CD4-positive, CD25-positive, alpha-beta regulatory T cell (primary cell): ENCODE results near the gene PLEKHG4B. TPM values are rescaled to one million over a fixed set of nuclear protein-coding genes. Genes with fewer than 3 reads are reported as not detected.

Experiments used
- ATAC-seq, 2 donors: fragments of 150-1000 bp; cut with Tn5 transposase; one replicate each; pipeline ENCODE4 v1.10.0; 2021; ENCODE audit warnings: low read depth in 2 of 2, moderate number of reproducible peaks in 2 of 2, moderate library complexity in 1 of 2
- DNase-seq, 3 donors: peaks; one replicate each; pipeline versions ENCODE4 v3.0.0 to v3.0.0-alpha.2; 2012 to 2022; ENCODE audit warnings: mixed read lengths in 1 of 3
- H3K27ac ChIP-seq: one replicate; pipeline ENCODE4 v1.7.0; 2013; ENCODE audit warnings: mild to moderate bottlenecking, low read length; ENCODE audit not compliant: insufficient read depth, poor library complexity, severe bottlenecking
- H3K27me3 ChIP-seq: one replicate; pipeline ENCODE4 v1.7.0; 2013; ENCODE audit warnings: low read length; ENCODE audit not compliant: control insufficient read depth, insufficient read depth
- H3K36me3 ChIP-seq: one replicate; pipeline ENCODE4 v1.7.0; 2013; ENCODE audit warnings: mild to moderate bottlenecking, low read length, moderate library complexity; ENCODE audit not compliant: control insufficient read depth, insufficient read depth
- H3K4me1 ChIP-seq: 2 replicates; pipeline ENCODE4 v1.7.0; 2013; ENCODE audit warnings: mild to moderate bottlenecking, low read length; ENCODE audit not compliant: insufficient read depth, control insufficient read depth, poor library complexity, severe bottlenecking
- H3K4me3 ChIP-seq: one replicate; pipeline ENCODE4 v1.7.0; 2013; ENCODE audit warnings: low read depth, mild to moderate bottlenecking, low read length, moderate library complexity
- H3K9me3 ChIP-seq, 2 experiments: 1 replicate in 1 of 2; 2 replicates in 1 of 2; pipeline ENCODE4 v1.7.0; 2013; ENCODE audit warnings: low read length in 2 of 2, mild to moderate bottlenecking in 1 of 2, moderate library complexity in 1 of 2; ENCODE audit not compliant: control insufficient read depth in 2 of 2
- H3K27ac Mint-ChIP-seq, 3 donors: one replicate each; pipeline ENCODE4 v1.8.0; 2020 to 2022; ENCODE audit warnings: mild to moderate bottlenecking in 3 of 3, mixed read lengths in 3 of 3, moderate library complexity in 2 of 3
- H3K27me3 Mint-ChIP-seq: one replicate; pipeline ENCODE4 v1.8.0; 2022; ENCODE audit warnings: mild to moderate bottlenecking, mixed read lengths
- H3K36me3 Mint-ChIP-seq: one replicate; pipeline ENCODE4 v1.8.0; 2020; ENCODE audit warnings: mixed read lengths
- H3K4me1 Mint-ChIP-seq, 4 donors: one replicate each; pipeline ENCODE4 v1.8.0; 2020 to 2022; ENCODE audit warnings: mixed read lengths in 4 of 4, mild to moderate bottlenecking in 1 of 4
- H3K4me3 Mint-ChIP-seq, 4 donors: one replicate each; pipeline ENCODE4 v1.8.0; 2020 to 2022; ENCODE audit warnings: mild to moderate bottlenecking in 4 of 4, mixed read lengths in 4 of 4, moderate library complexity in 3 of 4
- H3K9me3 Mint-ChIP-seq, 7 donors: one replicate each; pipeline ENCODE4 v1.8.0; 2020 to 2022; ENCODE audit warnings: mixed read lengths in 7 of 7, mild to moderate bottlenecking in 3 of 7, moderate library complexity in 2 of 7
- polyA plus RNA-seq, 4 donors: library from polyadenylated mRNA; unstranded; fragments of 300-500 nt; fragmentation: Illumina TruSeq; gene quantifications; one replicate each; pipeline ENCODE4 v1.2.3, GENCODE V29; 2021
- total RNA-seq: library from RNA; stranded (reverse); gene quantifications from one replicate; pipeline ENCODE4 v1.2.3, GENCODE V29; 2022

PLEKHG4B gene
- total and polyA plus RNA-seq, 5 donors from 2014 or later = not detected

DNA sequence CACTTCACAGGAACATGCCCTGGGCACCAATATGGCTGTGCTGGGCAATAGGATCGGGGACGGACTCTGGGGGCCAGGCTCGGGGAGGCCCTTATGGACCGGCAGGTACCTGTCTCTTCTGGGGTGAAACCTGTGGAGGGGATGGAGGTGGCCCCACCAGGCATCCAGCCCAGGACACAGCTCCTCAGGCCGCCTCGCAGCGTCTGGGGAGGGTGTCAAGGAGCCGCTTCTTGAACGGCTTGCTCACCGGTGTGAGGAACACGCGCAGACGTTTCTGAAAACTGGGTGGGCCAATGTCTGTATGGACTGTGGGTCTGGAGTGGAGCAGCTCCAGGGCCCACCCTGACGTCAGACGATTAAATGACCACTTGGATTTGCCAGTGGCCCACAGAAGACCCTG lies 45.8 kb downstream of the PLEKHG4B start:
- ATAC-seq = no peak
- Mint-ChIP-seq H3K27me3 (peaks cover 13% of the 10 kb centered on the region), H3K4me3 (no peak overlapping the region), H3K9me3 (peaks cover 0 to 3% (median 0%) of the 10 kb centered on the region in 7 donors), H3K4me1 (no peaks in the 10 kb centered on the region), H3K36me3 (no peaks in the 10 kb centered on the region), H3K27ac (no peak overlapping the region)
- no peaks in the 10 kb centered on the region for H3K4me1 ChIP-seq
- DNase-seq = no peak
- H3K9me3 ChIP-seq = no peaks in the 10 kb centered on the region
- H3K27ac ChIP-seq = no peak overlapping the region
- H3K4me3 ChIP-seq = no peak overlapping the region
- no peaks in the 10 kb centered on the region for H3K27me3 ChIP-seq
- H3K36me3 ChIP-seq = no peaks in the 10 kb centered on the region

DNA sequence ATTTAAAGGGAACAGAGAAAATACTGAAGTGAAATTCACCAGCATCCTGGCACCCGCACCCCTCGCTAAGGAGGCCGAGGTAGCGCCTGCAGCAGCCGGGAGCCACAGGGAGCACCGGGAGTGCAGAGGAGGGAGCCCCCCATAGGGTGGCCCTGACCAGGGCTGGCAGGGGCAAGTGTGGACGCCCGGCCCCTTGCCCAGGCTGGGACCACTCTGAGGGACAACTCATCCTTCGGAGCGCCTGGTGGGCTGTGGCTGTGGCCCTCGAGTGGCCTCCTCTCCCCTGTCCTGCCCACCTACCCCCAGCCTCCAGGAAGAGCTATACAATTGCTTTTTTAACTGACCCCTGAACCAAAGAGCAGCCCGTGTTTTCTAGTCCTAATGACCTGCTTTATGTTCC lies 47.0 kb downstream of the PLEKHG4B start:
- Histone ChIP-seq H3K27me3 (no peaks in the 10 kb centered on the region), H3K9me3 (no peaks in the 10 kb centered on the region), H3K4me1 (no peaks in the 10 kb centered on the region), H3K36me3 (no peaks in the 10 kb centered on the region), H3K27ac (no peak overlapping the region), H3K4me3 (no peak overlapping the region)
- no peak for DNase-seq
- no peak for ATAC-seq
- H3K4me3 Mint-ChIP-seq = no peak overlapping the region
- no peak overlapping the region for H3K27ac Mint-ChIP-seq
- H3K27me3 Mint-ChIP-seq = peaks cover 10% of the 10 kb centered on the region
- peaks cover 0 to 1% (median 0%) of the 10 kb centered on the region in 7 donors for H3K9me3 Mint-ChIP-seq
- no peaks in the 10 kb centered on the region for H3K4me1 Mint-ChIP-seq
- H3K36me3 Mint-ChIP-seq = no peaks in the 10 kb centered on the region

DNA sequence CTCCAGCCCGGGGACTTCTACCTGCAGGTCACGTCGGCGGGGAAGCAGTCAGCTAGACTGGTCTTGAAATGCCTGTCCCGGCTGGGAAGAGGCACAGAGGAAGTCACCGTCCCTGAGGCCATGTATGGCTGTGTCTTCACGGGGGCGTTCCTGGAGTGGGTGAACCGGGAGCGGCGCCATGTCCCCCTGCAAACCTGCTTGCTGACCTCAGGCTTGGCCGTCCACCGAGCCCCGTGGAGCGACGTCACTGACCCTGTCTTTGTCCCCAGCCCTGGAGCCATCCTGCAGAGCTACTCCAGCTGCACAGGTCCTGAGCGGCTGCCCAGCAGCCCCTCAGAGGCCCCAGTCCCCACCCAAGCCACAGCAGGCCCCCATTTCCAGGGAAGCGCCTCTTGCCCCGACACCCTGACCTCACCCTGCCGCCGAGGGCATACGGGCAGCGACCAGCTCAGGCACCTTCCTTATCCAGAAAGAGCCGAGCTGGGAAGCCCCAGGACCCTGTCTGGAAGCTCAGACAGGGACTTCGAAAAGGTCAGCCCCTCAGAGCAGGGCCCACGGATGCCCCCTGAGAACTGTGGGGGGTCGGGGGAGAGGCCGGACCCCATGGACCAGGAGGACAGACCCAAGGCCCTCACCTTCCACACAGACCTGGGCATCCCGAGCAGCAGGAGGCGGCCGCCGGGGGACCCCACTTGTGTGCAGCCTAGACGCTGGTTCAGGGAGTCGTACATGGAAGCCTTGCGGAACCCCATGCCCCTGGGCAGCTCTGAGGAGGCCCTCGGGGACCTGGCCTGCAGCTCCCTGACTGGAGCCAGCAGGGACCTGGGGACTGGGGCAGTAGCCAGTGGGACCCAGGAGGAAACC lies 47.8 kb downstream of the PLEKHG4B start:
- no peaks in the 10 kb centered on the region for H3K4me1 ChIP-seq
- H3K4me1 Mint-ChIP-seq = no peaks in the 10 kb centered on the region
- H3K4me3 ChIP-seq = no peak overlapping the region
- no peaks in the 10 kb centered on the region for H3K9me3 ChIP-seq
- no peak overlapping the region for H3K27ac ChIP-seq
- no peaks in the 10 kb centered on the region for H3K36me3 ChIP-seq
- H3K27me3 ChIP-seq = no peaks in the 10 kb centered on the region
- H3K27me3 Mint-ChIP-seq = peaks cover 11% of the 10 kb centered on the region
- ATAC-seq (no peak), DNase-seq (no peak)
- no peak overlapping the region for H3K4me3 Mint-ChIP-seq
- H3K9me3 Mint-ChIP-seq = peaks cover 0 to 1% (median 0%) of the 10 kb centered on the region in 7 donors
- no peak overlapping the region for H3K27ac Mint-ChIP-seq
- no peaks in the 10 kb centered on the region for H3K36me3 Mint-ChIP-seq

GRCh38 chr5:140443-140829 lies 48.5 kb downstream of the PLEKHG4B start:
- no peaks in the 10 kb centered on the region for H3K9me3 ChIP-seq
- H3K27me3 ChIP-seq = no peaks in the 10 kb centered on the region
- ATAC-seq (no peak), DNase-seq (no peak)
- no peak overlapping the region for H3K27ac ChIP-seq
- no peak overlapping the region for H3K4me3 Mint-ChIP-seq
- peaks cover 0 to 3% (median 0%) of the 10 kb centered on the region in 7 donors for H3K9me3 Mint-ChIP-seq
- H3K4me1 ChIP-seq = no peaks in the 10 kb centered on the region
- no peak overlapping the region for H3K27ac Mint-ChIP-seq
- H3K27me3 Mint-ChIP-seq = peaks cover 11% of the 10 kb centered on the region
- no peaks in the 10 kb centered on the region for H3K36me3 Mint-ChIP-seq
- H3K4me1 Mint-ChIP-seq = no peaks in the 10 kb centered on the region
- H3K36me3 ChIP-seq = no peaks in the 10 kb centered on the region
- H3K4me3 ChIP-seq = no peak overlapping the region

DNA sequence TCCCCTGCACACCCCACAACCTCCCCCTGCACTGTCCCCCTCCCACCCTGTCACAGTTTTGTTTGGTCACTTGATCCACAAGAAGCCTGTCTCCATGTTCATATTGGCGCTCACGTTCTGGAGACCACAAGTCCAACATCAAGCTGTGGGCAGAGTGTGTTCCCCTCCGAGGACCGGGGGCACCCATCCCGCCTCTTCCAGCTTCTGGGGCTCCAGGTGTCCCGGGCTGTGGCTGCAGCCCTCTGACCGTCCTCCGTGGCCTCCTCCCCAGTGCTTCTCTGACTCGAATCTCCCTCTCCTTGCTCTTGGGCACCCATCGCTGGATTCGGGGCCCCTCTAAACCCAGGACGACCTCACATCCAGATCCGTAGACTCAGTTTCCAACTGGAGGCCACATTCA lies 49.2 kb downstream of the PLEKHG4B start:
- Histone ChIP-seq H3K4me1 (no peaks in the 10 kb centered on the region), H3K4me3 (no peak overlapping the region), H3K27ac (no peak overlapping the region), H3K9me3 (no peaks in the 10 kb centered on the region), H3K36me3 (no peaks in the 10 kb centered on the region), H3K27me3 (no peaks in the 10 kb centered on the region)
- H3K27me3 Mint-ChIP-seq = peaks cover 11% of the 10 kb centered on the region
- H3K9me3 Mint-ChIP-seq = peaks cover 0 to 4% (median 0%) of the 10 kb centered on the region in 7 donors
- no peaks in the 10 kb centered on the region for H3K36me3 Mint-ChIP-seq
- H3K27ac Mint-ChIP-seq = no peak overlapping the region
- no peak for ATAC-seq
- no peaks in the 10 kb centered on the region for H3K4me1 Mint-ChIP-seq
- no peak for DNase-seq
- H3K4me3 Mint-ChIP-seq = no peak overlapping the region

- no peak overlapping the region for H3K27ac Mint-ChIP-seq
- ATAC-seq (no peak), DNase-seq (no peak)
- no peaks in the 10 kb centered on the region for H3K4me1 ChIP-seq
- no peak overlapping the region for H3K4me3 Mint-ChIP-seq
- no peaks in the 10 kb centered on the region for H3K27me3 ChIP-seq
- no peaks in the 10 kb centered on the region for H3K36me3 ChIP-seq
- H3K9me3 Mint-ChIP-seq = peaks cover 0 to 5% (median 1%) of the 10 kb centered on the region in 7 donors
- no peak overlapping the region for H3K27ac ChIP-seq
- no peaks in the 10 kb centered on the region for H3K36me3 Mint-ChIP-seq
- H3K4me1 Mint-ChIP-seq = no peaks in the 10 kb centered on the region
- H3K4me3 ChIP-seq = no peak overlapping the region
- H3K9me3 ChIP-seq = peaks cover 1 to 3% of the 10 kb centered on the region in 2 experiments
- H3K27me3 Mint-ChIP-seq = peaks cover 11% of the 10 kb centered on the region
Observed at GRCh38 chr5:141761-142160, 49.8 kb downstream of the PLEKHG4B start.

- ATAC-seq (no peak), DNase-seq (no peak)
- Histone ChIP-seq H3K9me3 (peaks cover 6 to 9% of the 10 kb centered on the region in 2 experiments), H3K4me1 (no peaks in the 10 kb centered on the region), H3K27me3 (no peaks in the 10 kb centered on the region), H3K36me3 (no peaks in the 10 kb centered on the region), H3K4me3 (no peak overlapping the region), H3K27ac (no peak overlapping the region)
- H3K9me3 Mint-ChIP-seq = peaks cover 0 to 11% (median 2%) of the 10 kb centered on the region in 7 donors
- H3K27ac Mint-ChIP-seq = no peak overlapping the region
- peaks cover 11% of the 10 kb centered on the region for H3K27me3 Mint-ChIP-seq
- H3K36me3 Mint-ChIP-seq = no peaks in the 10 kb centered on the region
- no peaks in the 10 kb centered on the region for H3K4me1 Mint-ChIP-seq
- H3K4me3 Mint-ChIP-seq = no peak overlapping the region
Observed at GRCh38 chr5:142246-142810, 50.4 kb downstream of the PLEKHG4B start.

DNA sequence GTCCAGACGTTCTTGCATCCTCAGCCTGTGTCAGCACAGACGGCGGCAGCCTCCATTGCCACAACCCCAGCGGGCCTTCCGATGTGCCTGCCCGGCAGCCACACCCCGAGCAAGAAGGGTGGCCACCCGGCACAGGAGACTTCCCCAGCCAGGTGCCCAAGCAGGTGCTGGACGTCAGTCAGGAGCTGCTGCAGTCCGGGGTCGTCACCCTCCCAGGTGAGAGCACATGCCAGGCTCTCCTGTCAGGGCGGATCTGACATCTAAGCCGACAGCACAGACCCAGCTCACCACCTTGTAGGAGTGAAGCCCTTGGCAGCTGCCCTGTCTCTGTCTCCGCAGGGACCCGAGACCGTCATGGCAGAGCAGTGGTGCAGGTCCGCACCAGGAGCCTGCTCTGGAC lies 51.1 kb downstream of the PLEKHG4B start:
- Mint-ChIP-seq H3K36me3 (no peaks in the 10 kb centered on the region), H3K4me1 (no peaks in the 10 kb centered on the region), H3K27ac (peak overlapping the region in 1 of 3 donors; percentile 59), H3K4me3 (no peak overlapping the region), H3K27me3 (peaks cover 15% of the 10 kb centered on the region), H3K9me3 (peaks cover 0 to 18% (median 4%) of the 10 kb centered on the region in 7 donors)
- Histone ChIP-seq H3K9me3 (peaks cover 13 to 16% of the 10 kb centered on the region in 2 experiments), H3K27ac (no peak overlapping the region), H3K4me1 (no peaks in the 10 kb centered on the region), H3K4me3 (no peak overlapping the region), H3K27me3 (no peaks in the 10 kb centered on the region), H3K36me3 (no peaks in the 10 kb centered on the region)
- DNase-seq (no peak), ATAC-seq (no peak)
